Measurements from ENCODE around the gene HESX1.

Gene HESX1

DNA sequence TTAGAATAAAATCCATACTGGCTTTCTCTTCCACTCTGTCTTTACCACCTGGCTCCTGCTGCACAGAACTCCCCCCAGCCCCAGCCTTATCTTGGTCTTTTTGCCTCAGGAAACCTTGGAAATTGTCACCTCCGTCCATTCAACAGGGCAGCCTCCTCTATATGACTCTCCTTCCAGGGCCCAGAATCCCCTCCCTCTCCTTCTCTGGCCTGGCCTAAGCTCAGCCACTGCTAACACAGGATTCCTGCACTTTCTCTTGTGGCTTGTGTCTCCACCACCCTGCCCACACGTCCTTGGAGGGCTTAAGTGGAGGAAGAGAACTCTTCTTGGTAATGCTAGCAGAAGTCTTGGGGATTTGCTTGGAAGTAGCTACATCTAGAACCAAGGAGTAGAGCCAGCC, 33.1 kb downstream of the HESX1 start:
- no peak for DNase-seq (ENCODE audit: low read depth)

- DNase-seq (ENCODE audit: low read depth) = no peak
Measured at GRCh38 chr3:57165641-57166040, 34.1 kb downstream of the HESX1 start.

GRCh38 chr3:57164657-57165573, 34.9 kb downstream of the HESX1 start, which contains the start of gene IL17RD:
Gene IL17RD, minus strand, starts transcription at chr3:57165353. Its CDS starts 67 bp downstream, at chr3:57165286.
- peak; percentile 19 for DNase-seq (ENCODE audit: low read depth)

GRCh38 chr3:57164217-57164656, 35.5 kb downstream of the HESX1 start:
- DNase-seq (ENCODE audit: low read depth) = peak; percentile 10

DNA sequence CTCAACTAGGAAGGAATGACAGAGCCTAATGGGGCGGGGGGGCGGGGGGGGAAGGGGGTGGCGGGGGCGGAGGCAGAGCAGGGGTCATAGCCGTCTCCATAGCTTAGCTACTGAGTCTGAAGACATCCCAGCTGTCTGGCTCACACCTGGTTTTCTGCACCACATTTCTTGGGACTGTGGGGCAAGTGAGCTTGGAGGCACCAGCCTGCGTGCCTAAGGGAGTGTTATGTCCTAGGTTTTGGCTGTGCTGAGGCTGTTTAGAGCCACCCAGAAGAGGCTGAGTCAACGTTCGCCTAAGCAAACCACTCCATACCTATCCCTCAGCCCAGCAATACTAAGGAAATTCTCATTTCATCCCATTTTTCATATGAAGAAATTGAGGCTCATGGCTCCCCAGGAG, 36.0 kb downstream of the HESX1 start:
- DNase-seq (ENCODE audit: low read depth) = no peak

GRCh38 chr3:57161915-57162314, 37.9 kb downstream of the HESX1 start:
- DNase-seq (ENCODE audit: low read depth) = no peak

DNA sequence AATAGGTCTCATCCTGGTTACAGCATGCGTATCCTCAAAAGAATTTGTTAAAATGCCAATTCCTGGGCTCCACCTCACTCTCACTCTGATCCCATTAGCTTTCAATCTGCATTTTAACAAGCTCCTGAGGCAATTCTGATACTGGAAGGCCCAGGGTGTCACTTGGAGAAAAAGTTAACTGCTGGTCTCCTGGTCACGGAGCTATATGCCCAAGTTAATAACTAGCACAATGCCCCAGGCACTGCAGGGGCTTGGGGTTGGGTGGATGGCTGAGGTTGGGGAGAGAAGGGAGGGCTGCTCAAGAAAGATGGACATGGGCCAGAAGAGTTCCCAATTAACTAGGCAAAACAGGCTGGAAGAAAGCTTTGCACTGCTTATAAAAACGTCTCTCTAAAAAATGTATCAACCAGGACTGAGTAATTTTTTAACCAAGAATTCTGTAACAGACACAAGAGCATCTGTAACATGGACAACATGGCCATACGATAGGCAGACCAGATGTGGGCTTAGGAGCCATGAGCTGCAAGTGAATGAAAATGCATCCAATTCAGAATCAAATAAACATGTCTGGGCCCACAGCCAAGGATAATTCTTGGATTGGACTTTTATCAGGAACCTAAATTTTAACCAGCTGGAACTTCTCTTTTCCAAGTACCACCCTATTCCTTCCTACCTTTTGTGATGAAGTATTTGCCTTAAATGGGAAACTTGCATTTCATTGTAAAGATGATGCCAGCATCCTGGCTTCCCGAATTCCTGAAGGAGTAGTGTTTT, 38.8 kb downstream of the HESX1 start:
- DNase-seq (ENCODE audit: low read depth) = no peak

DNA sequence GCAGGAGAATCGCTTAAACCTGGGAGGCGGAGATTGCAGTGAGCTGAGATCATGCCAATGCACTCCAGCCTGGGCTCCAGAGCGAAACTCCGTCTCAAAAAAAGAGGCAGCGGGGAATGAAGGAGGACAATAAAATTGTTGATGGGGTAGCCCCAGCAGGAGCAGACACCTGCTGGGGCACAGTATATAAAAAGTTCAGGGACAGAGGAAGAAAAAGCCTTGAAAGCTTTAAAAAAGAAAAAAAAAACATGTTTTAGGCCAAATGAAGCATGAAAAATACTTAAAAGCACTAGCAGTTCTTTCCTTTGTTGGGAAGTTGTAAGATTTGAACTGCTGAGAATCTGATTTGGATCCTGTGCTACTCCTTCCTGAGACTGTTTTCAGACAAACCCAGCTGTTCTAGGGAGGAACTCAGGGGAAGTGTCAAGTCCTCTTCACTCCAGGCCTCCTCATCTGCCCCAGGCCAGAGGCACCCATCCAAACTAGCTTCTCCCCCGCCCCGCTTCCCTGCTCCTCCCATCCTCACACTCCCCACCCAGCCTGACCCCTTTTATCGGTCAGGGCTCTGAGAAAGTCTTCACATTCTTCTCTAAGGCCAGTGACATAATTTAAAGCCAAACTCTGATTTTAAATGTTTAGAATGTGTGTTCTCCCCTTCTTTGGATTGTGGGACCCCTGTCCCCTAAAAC, 39.6 kb downstream of the HESX1 start:
- no peak for DNase-seq (ENCODE audit: low read depth)

- no peak for DNase-seq (ENCODE audit: low read depth)
Measured at GRCh38 chr3:57158813-57159738, 40.7 kb downstream of the HESX1 start.

GRCh38 chr3:57158325-57158724, 41.5 kb downstream of the HESX1 start:
- DNase-seq (ENCODE audit: low read depth) = no peak

DNA sequence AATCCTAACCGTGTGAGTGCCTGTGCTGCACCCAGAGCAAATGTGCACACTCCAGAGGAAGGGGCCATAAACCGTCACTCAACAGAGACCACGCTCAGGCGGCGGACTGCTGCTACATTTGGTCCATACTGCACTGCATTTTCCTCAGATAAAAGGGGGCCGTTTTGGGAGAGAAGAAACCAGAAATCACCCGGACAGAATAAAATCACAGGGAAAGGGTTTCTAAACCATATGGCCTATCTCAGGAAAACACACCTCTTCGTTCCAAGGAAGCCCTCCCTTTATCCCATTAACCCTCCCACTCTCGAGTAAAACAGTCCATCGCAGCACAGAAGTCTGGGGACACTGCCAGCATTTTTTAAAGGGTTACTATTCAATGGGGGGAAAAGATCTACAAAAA, 42.2 kb downstream of the HESX1 start:
- DNase-seq (ENCODE audit: low read depth) = no peak

DNA sequence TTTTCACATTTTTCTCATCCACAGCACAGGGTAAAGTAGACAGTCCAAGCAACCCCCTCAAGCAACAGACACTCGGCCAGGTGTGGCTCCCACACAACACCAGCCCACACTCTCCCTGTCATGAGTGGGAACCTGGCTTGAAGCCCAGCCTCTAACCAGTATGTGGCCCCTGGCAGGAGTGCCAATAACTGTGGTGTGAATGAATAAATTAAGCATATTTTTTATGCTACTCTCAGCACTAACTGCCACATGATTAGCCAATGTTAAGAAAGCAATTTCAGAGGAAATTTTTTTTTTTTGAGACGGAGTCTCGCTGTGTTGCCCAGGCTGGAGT, 44.5 kb downstream of the HESX1 start:
- DNase-seq (ENCODE audit: low read depth) = no peak

DNA sequence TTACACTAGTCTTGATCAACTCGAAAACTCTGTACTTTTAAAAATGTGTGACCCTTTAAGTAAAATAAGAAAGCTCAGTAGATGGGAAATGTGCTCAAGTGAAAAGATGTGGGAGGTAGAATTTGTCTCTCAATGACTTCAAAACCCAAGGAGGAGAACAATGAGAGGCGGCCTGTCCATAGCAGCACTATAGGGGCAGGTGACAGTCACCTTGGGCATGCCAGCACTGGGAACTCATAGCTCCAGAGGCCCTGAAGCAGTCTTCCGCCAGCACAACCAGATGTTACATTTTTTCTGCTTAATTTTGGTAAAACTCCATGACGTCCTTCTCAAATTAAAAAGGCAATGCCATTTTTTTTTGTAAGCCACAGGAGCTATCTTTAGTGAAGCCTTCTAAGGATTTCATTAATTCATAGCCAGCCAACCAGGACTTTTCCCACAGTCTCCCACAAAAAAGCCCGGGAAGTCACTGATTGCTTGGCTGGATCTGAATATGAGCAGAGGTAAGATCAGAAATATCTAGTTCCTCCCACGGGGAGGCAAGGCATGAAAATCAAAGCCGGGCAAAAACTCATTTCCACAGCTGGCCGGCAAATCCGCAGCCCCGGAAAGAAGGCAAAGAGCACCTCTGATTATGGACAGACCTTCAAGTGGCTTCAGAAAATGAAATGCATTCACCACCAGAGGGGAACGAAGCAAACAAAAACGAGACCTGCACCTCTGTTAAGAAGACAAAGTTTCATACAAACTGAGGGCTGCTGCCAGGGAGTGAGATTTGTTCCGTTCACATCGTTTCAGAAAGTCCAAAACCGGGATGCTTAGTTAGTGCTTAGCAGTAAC, 45.1 kb downstream of the HESX1 start:
- DNase-seq (ENCODE audit: low read depth) = no peak

- DNase-seq (ENCODE audit: low read depth) = no peak
Measured at GRCh38 chr3:57152151-57153143, 47.3 kb downstream of the HESX1 start.

- DNase-seq (ENCODE audit: low read depth) = no peak
Measured at GRCh38 chr3:57151749-57152148, 48.0 kb downstream of the HESX1 start.

DNA sequence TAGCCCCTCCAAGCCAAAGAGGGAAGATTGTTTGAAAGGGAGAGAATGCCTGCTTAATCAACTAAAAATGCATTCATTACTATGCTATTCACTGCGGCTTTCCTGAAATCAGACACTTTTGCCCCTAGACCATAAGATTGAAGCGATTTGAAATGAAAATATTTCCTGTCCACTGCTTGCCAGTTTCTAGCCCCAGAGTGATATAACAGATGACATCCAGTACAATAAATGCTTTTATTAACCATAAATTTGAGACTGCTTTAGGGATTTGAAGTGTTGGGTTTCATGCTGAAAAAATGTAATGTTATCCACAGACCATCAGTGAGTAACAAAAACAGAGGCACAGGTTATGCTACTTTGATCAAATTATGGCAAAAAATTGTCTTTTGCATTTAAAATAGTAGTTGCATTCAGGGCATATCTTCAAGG, 48.7 kb downstream of the HESX1 start:
- no peak for DNase-seq (ENCODE audit: low read depth)

DNA sequence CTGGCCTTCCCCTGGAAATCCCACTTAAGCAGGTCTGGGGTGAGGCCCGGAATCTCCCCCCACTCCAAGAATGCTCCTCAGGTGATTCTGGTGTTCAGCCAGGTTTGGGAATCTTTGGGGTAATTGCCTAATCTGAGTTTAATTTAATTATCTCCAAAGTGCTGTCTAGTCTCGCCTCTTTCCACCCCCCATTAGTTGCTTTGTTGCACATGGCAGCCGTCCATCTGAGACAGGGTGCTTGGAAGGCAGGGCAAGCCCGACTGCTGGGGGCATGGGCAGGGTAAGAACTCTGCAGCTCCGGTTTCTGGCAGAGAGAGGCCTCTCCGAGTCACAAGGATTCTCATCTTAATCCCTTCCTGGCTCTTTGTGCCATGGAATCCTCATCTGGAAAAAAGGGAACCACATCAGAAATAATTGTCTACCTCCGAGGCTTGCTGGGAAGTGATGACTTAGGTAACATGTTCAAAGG, 49.6 kb downstream of the HESX1 start:
- no peak for DNase-seq (ENCODE audit: low read depth)
